Measurements from ENCODE around the gene DAAM1. TPM values are rescaled to one million over a fixed set of nuclear protein-coding genes. Genes with fewer than 3 reads are reported as not detected.
A peak's percentile ranks its signal among the peaks of the same experiment; 100 is the strongest.

DAAM1 gene
- polyA plus RNA-seq, 1 experiment = 9.8 TPM

GRCh38 chr14:59185676-59186075 is 2.8 kb upstream of the DAAM1 start:
- CTCF ChIA-PET = no interaction called here

GRCh38 chr14:59186306-59186705 is 2.2 kb upstream of the DAAM1 start:
- DNase-seq (ENCODE audit: low read depth, low spot score) = no peak
- Histone ChIP-seq H3K9me3 (ENCODE audit: control insufficient read depth, insufficient read depth, low read length) (no peaks in the 10 kb centered on the region; the same call in 1 of the 2 replicates), H3K27ac (ENCODE audit: low read depth, low read length) (no peak overlapping the region), H3K4me3 (ENCODE audit: low read depth, low read length) (no peak overlapping the region), H3K27me3 (ENCODE audit: control insufficient read depth, insufficient read depth, low read length) (peaks cover 30% of the 10 kb centered on the region)
- POLR2A ChIA-PET = no interaction called here
- no peak for TF ChIP-seq CTCF (IDR thresholded peaks at IDR 0.05; ENCODE audit: low read depth, low read length)
- CTCF ChIA-PET = no interaction called here

More at GRCh38 chr14:59185676-59186075, 2.8 kb upstream of the DAAM1 start:
- Histone ChIP-seq H3K27ac (ENCODE audit: low read depth, low read length) (no peak overlapping the region), H3K27me3 (ENCODE audit: control insufficient read depth, insufficient read depth, low read length) (peaks cover 30% of the 10 kb centered on the region), H3K4me3 (ENCODE audit: low read depth, low read length) (no peak overlapping the region), H3K9me3 (ENCODE audit: control insufficient read depth, insufficient read depth, low read length) (no peaks in the 10 kb centered on the region; the same call in 1 of the 2 replicates)
- no peak for TF ChIP-seq CTCF (IDR thresholded peaks at IDR 0.05; ENCODE audit: low read depth, low read length)
- DNase-seq (ENCODE audit: low read depth, low spot score) = no peak
- POLR2A ChIA-PET = no interaction called here

- H3K9me3 ChIP-seq (ENCODE audit: control insufficient read depth, insufficient read depth, low read length) = no peaks in the 10 kb centered on the region; the same call in 1 of the 2 replicates
- H3K27ac ChIP-seq (ENCODE audit: low read depth, low read length) = no peak overlapping the region
- ChIA-PET POLR2A (no interaction called here), CTCF (no interaction called here)
- H3K4me3 ChIP-seq (ENCODE audit: low read depth, low read length) = no peak overlapping the region
- no peak for TF ChIP-seq CTCF (IDR thresholded peaks at IDR 0.05; ENCODE audit: low read depth, low read length)
- peaks cover 30% of the 10 kb centered on the region for H3K27me3 ChIP-seq (ENCODE audit: control insufficient read depth, insufficient read depth, low read length)
- DNase-seq (ENCODE audit: low read depth, low spot score) = no peak
These were observed 1.3 kb upstream of the DAAM1 start for GRCh38 chr14:59187118-59187517.

- CTCF ChIA-PET = interaction anchor here (1.2 to 2.1 kb wide), 3 partner anchors 118 to 255 kb away, joined by 3 to 5 read pairs (median 3); no protein-coding TSS in a partner anchor
- TF ChIP-seq CTCF (IDR thresholded peaks at IDR 0.05; ENCODE audit: low read depth, low read length) = no peak
- no peak overlapping the region for H3K27ac ChIP-seq (ENCODE audit: low read depth, low read length)
- peak overlapping the region; percentile 79 for H3K4me3 ChIP-seq (ENCODE audit: low read depth, low read length)
- DNase-seq (ENCODE audit: low read depth, low spot score) = no peak
- H3K9me3 ChIP-seq (ENCODE audit: control insufficient read depth, insufficient read depth, low read length) = no peaks in the 10 kb centered on the region; the same call in 1 of the 2 replicates
- POLR2A ChIA-PET = interaction anchor here (0.6 to 2.2 kb wide), 4 partner anchors 25 to 296 kb away, joined by 3 to 7 read pairs (median 4); partner anchors contain the start of genes JKAMP and L3HYPDH
- H3K27me3 ChIP-seq (ENCODE audit: control insufficient read depth, insufficient read depth, low read length) = peaks cover 30% of the 10 kb centered on the region
These were observed 536 bp upstream of the DAAM1 start for GRCh38 chr14:59187802-59188460.

- H3K9me3 ChIP-seq (ENCODE audit: control insufficient read depth, insufficient read depth, low read length) = no peaks in the 10 kb centered on the region; the same call in 1 of the 2 replicates
- TF ChIP-seq CTCF (IDR thresholded peaks at IDR 0.05; ENCODE audit: low read depth, low read length) = 0 out of 2 replicates have a peak, but pooled peaks have one; percentile 1
- H3K4me3 ChIP-seq (ENCODE audit: low read depth, low read length) = peak overlapping the region; percentile 95
- peak overlapping the region; percentile 84 for H3K27ac ChIP-seq (ENCODE audit: low read depth, low read length)
- DNase-seq (ENCODE audit: low read depth, low spot score) = no peak
- peaks cover 24% of the 10 kb centered on the region for H3K27me3 ChIP-seq (ENCODE audit: control insufficient read depth, insufficient read depth, low read length)
- ChIA-PET CTCF (interaction anchor here (1.2 to 2.1 kb wide), 3 partner anchors 117 to 254 kb away, joined by 3 to 5 read pairs (median 3); no protein-coding TSS in a partner anchor), POLR2A (interaction anchor here (0.7 to 2.2 kb wide), 5 partner anchors 24 to 240 kb away, joined by 3 to 7 read pairs (median 3); no protein-coding TSS in a partner anchor)
These were observed 771 bp downstream of the DAAM1 start for GRCh38 chr14:59189091-59189785.

Data from AG04450 (cell line).